Upper lobe of left lung (tissue), 6 donors: Measurements from ENCODE around the gene SAMD1. TPM values are rescaled to one million over a fixed set of nuclear protein-coding genes. Genes with fewer than 3 reads are reported as not detected.

ENCODE experiments used
- ATAC-seq, 2 donors: fragments of 200-7000 bp; cut with Tn5 transposase; one replicate each; pipeline ENCODE4 v1.9.1; 2022; ENCODE audit warnings: mild to moderate bottlenecking in 2 of 2, moderate library complexity in 2 of 2; ENCODE audit not compliant: low FRiP score in 2 of 2
- DNase-seq, 2 donors: peaks; one replicate each; pipeline ENCODE4 v3.0.0-alpha.2; 2019 to 2020
- H3K27ac ChIP-seq, 4 donors: fragments of 200-600 bp; sonication (generic); one replicate each; pipeline ENCODE4 v1.5.1; 2016 to 2019
- H3K27me3 ChIP-seq, 4 donors: fragments of 200-600 bp; sonication (generic); one replicate each; pipeline ENCODE4 v1.5.1; 2017 to 2019
- H3K36me3 ChIP-seq, 4 donors: fragments of 200-600 bp; sonication (generic); one replicate each; pipeline ENCODE4 v1.5.1; 2016 to 2019
- H3K4me1 ChIP-seq, 4 donors: fragments of 200-600 bp; sonication (generic); one replicate each; pipeline ENCODE4 v1.5.1; 2018 to 2019
- H3K4me3 ChIP-seq, 4 donors: fragments of 200-600 bp; sonication (generic); one replicate each; pipeline ENCODE4 v1.5.1; 2017 to 2019; ENCODE audit warnings: mild to moderate bottlenecking in 2 of 4, moderate library complexity in 1 of 4
- H3K9me3 ChIP-seq, 4 donors: fragments of 200-600 bp; sonication (generic); one replicate each; pipeline ENCODE4 v1.5.1; 2018 to 2019
- EP300 ChIP-seq, 4 donors: sonication (generic); formaldehyde crosslinking; IDR thresholded peaks; one replicate each; pipeline ENCODE4 v1.5.1; 2017; ENCODE audit warnings: antibody characterized with exemption in 4 of 4, control low read depth in 2 of 4
- POLR2A ChIP-seq, 4 donors: fragments of 450-650 bp; IDR thresholded peaks; one replicate each; pipeline ENCODE4 v1.5.1; 2016 to 2017; ENCODE audit warnings: antibody characterized with exemption in 4 of 4, mild to moderate bottlenecking in 2 of 4
- POLR2AphosphoS5 ChIP-seq, 2 donors: sonication (generic); formaldehyde crosslinking; IDR thresholded peaks; one replicate each; pipeline ENCODE4 v1.5.1; 2017; ENCODE audit warnings: antibody characterized with exemption in 2 of 2
- WGBS, 2 donors: methylation state at CpG; one replicate each; pipeline ENCODE4 v1.1.5; 2017 to 2018; 5-methylcytosine and 5-hydroxymethylcytosine counted together
- total RNA-seq, 6 donors: library from RNA; depleted of rRNA in 4 of 6; stranded (reverse); fragments of >200 nt in 4 of 6; gene quantifications; one replicate each; pipeline versions ENCODE4 v1.1.0 to v1.2.1, GENCODE V29; 2016 to 2021
- TF ChIP-seq, protein P1 (sequence below), 6 experiments: fragments of 450-650 bp in 4 of 6; fragments of 200-600 bp in 2 of 6; sonication (generic) in 2 of 6; IDR thresholded peaks; one replicate each; pipeline ENCODE4 v1.5.1; 2016 to 2019; ENCODE audit warnings: antibody characterized with exemption in 6 of 6
- donor health status: DM: no; HTN: no; CAD: no; lungs with moderate emphysema.
- donor health status: DM: no; HTN: yes; CAD: no; lungs with severe emphysema.

Gene SAMD1
- total RNA-seq, 6 donors from 2014 or later, result 17.8 to 62.8 (median 37.0) TPM

DNA sequence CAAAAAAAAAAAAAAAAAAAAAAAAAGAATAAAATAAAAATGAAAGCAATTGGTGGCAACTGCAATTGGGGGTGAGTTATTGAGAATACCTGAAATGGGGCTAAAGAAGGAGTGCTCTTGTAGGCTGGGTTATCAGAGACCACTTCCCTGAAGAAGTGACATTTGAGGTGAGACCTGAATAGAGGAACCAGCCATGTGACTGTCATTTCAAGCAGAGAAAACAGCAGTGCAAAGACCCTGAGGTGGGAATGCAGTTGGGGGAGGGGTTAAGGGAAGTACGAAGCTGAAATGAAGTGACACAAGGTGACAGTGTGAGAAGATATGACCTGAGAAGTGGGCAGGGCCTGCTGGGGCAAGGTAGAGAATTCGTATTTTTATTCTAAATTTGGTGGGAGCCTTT, 24.4 kb downstream of the SAMD1 start:
- 71 to 73% methylated on average over 2 of the region's 2 CpGs for WGBS, 2 donors
- ATAC-seq (no peak), DNase-seq (no peak)
- no peak overlapping the region for H3K4me3 ChIP-seq
- TF ChIP-seq POLR2A (IDR thresholded peaks at IDR 0.05), result no peak
- TF ChIP-seq EP300 (IDR thresholded peaks at IDR 0.05), result no peak
- no peaks in the 10 kb centered on the region for H3K4me1 ChIP-seq
- H3K27ac ChIP-seq, result no peak overlapping the region
- H3K36me3 ChIP-seq, result no peaks in the 10 kb centered on the region
- no peaks in the 10 kb centered on the region for H3K27me3 ChIP-seq
- no peaks in the 10 kb centered on the region for H3K9me3 ChIP-seq

DNA sequence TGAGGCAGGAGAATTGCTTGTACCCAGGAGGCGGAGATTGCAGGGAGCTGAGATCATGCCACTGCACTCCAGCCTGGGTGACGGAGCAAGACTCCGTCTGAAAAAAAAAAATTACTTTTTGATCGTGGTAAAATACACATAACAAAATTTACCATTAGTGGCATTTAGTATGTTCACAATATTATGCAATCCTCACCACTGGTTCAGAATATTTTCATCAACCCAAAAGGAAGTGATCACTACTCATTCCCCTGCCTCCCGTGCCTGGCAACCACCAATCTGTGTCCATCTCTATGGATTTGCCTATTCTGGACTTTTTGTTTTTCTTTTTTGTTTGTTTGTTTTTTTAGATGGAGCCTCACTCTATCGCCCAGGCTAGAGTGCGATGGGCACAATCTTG, 27.4 kb downstream of the SAMD1 start:
- no peaks in the 10 kb centered on the region for H3K9me3 ChIP-seq
- no peak for TF ChIP-seq POLR2AphosphoS5 (IDR thresholded peaks at IDR 0.05)
- no peak for TF ChIP-seq EP300 (IDR thresholded peaks at IDR 0.05)
- no peak for TF ChIP-seq POLR2A (IDR thresholded peaks at IDR 0.05)
- TF ChIP-seq, protein P1, sequence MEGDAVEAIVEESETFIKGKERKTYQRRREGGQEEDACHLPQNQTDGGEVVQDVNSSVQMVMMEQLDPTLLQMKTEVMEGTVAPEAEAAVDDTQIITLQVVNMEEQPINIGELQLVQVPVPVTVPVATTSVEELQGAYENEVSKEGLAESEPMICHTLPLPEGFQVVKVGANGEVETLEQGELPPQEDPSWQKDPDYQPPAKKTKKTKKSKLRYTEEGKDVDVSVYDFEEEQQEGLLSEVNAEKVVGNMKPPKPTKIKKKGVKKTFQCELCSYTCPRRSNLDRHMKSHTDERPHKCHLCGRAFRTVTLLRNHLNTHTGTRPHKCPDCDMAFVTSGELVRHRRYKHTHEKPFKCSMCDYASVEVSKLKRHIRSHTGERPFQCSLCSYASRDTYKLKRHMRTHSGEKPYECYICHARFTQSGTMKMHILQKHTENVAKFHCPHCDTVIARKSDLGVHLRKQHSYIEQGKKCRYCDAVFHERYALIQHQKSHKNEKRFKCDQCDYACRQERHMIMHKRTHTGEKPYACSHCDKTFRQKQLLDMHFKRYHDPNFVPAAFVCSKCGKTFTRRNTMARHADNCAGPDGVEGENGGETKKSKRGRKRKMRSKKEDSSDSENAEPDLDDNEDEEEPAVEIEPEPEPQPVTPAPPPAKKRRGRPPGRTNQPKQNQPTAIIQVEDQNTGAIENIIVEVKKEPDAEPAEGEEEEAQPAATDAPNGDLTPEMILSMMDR (IDR thresholded peaks at IDR 0.05), result no peak
- ATAC-seq, result no peak
- H3K36me3 ChIP-seq, result no peaks in the 10 kb centered on the region
- peaks cover 0 to 9% (median 0%) of the 10 kb centered on the region in 4 donors for H3K27me3 ChIP-seq
- 58 to 61% methylated on average over 7 of the region's 7 CpGs for WGBS, 2 donors
- no peak overlapping the region for H3K4me3 ChIP-seq
- H3K4me1 ChIP-seq, result peaks cover 0 to 13% (median 4%) of the 10 kb centered on the region in 4 donors
- no peak overlapping the region for H3K27ac ChIP-seq
- no peak for DNase-seq

DNA sequence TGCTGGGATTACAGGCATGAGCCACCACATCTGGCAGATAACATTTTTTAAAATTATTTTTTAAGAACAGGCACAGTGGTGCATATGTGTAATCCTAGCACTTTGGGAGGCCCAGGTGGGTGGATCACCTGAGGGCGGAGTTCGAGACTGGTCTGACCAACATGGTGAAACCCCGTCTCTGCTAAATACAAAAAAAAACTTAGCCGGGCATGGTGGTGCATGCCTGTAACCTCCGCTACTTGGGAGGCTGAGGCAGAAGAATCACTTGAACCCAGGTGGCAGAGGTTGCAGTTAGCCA, 28.0 kb downstream of the SAMD1 start:
- H3K4me1 ChIP-seq, result peaks cover 4 to 19% (median 10%) of the 10 kb centered on the region in 4 donors
- no peaks in the 10 kb centered on the region for H3K36me3 ChIP-seq
- TF ChIP-seq, protein P1 (IDR thresholded peaks at IDR 0.05), result no peak
- TF ChIP-seq POLR2A (IDR thresholded peaks at IDR 0.05) (no peak), EP300 (IDR thresholded peaks at IDR 0.05) (no peak), POLR2AphosphoS5 (IDR thresholded peaks at IDR 0.05) (no peak)
- H3K27ac ChIP-seq, result peak overlapping the region in 2 of 4 donors; percentile 63 to 73
- H3K9me3 ChIP-seq, result no peaks in the 10 kb centered on the region
- ATAC-seq (no peak), DNase-seq (no peak)
- H3K27me3 ChIP-seq, result peaks cover 0 to 14% (median 2%) of the 10 kb centered on the region in 4 donors
- WGBS, 2 donors, result 57 to 87% methylated on average over 5 of the region's 5 CpGs
- H3K4me3 ChIP-seq, result peak overlapping the region in 1 of 4 donors; percentile 54

DNA sequence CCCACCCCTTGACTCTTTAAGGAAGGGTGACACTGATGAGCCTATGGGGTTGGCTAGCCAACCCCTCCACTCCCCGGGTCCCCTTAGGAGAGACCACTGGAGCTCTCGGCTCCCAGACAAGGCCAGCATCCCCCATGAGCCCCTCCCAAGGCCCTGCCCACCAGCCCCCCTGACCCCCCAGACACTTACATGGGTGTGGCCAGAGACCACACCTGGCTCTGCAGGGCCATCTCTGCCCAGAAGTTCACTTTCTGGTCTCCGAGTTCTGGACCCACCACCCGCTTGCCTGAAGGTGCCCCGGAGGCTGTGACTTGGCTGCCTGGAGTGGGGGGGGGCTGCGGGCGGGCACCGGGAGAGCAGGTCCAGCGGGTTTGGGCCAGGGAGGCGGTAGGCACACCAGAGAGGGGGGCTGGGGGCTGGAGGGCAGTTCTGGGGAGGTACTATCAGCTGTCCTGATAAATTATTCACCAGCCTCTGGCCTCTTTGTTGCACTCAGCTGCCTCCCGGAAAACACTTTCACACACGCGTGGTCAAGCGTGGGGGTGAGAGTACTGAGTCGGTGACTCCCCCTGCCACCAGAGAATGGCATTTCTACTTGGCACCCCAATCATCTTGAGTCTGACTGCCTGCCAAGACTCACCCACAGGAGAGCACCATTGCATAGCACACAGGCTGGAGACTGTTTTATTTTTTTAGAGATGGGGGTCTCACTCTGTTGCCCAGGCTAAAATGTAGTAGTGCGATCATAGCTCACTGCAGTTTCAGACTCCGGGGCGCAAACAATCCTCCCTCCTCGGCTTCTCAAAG, 28.6 kb downstream of the SAMD1 start, which contains the start of gene PALM3:
Gene PALM3 (minus strand): TSS at position 326 of the 807 bp plus-strand sequence. CDS start 96 bp downstream, at position 230.
- TF ChIP-seq, protein P1 (IDR thresholded peaks at IDR 0.05), result peak in 1 of 6 experiments; percentile 11
- TF ChIP-seq EP300 (IDR thresholded peaks at IDR 0.05), result no peak
- peak in 1 of 4 donors; percentile 32 for TF ChIP-seq POLR2A (IDR thresholded peaks at IDR 0.05)
- TF ChIP-seq POLR2AphosphoS5 (IDR thresholded peaks at IDR 0.05), result no peak
- Histone ChIP-seq H3K36me3 (no peaks in the 10 kb centered on the region), H3K4me1 (peaks cover 10 to 23% (median 16%) of the 10 kb centered on the region in 4 donors), H3K9me3 (no peaks in the 10 kb centered on the region), H3K27ac (peak within 1 kb of the TSS in 3 of 4 donors; percentile 57 to 73 (median 63)), H3K4me3 (peak within 1 kb of the TSS in 3 of 4 donors; percentile 9 to 54 (median 36)), H3K27me3 (peaks cover 0 to 20% (median 2%) of the 10 kb centered on the region in 4 donors)
- peak; percentile 72 to 91 for DNase-seq
- peak; percentile 58 to 92 for ATAC-seq
- WGBS, 2 donors, result 62 to 79% methylated on average over 9 to 17 of the region's 19 CpGs

DNA sequence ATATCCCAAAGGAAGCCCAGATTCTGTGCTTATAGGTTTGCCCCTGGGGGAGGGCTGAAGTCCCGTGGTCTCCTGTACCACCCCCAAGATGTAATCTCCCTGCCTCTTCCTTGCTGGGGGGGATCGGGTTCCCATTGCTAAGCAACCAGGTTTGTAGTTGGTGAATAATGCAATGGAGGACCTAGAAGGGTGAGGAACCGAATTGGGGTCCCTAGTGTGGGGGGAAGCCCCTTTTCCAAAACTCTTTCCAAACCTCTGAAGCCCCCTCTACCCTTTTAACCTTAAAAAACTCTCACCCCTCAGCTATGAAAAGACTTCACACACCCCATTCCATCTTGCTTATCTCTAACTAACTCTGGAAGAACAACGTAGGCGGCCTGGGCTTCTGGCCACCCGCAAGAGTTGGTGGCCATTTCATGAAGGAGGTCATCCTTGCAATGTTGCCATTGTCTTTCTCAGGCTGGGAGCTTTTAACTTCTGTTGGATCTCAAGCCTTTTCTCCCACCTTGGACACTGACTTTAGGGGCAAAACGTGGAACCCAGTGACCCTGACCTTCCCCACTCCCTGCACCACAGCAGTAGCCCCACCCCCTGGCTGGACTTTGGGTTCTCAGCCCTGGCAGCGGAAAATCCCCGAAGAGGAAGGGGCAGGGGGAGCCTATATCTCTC, 29.3 kb downstream of the SAMD1 start:
- Histone ChIP-seq H3K27ac (peak overlapping the region in 3 of 4 donors; percentile 57 to 73 (median 63)), H3K27me3 (peaks cover 0 to 20% (median 2%) of the 10 kb centered on the region in 4 donors), H3K36me3 (no peaks in the 10 kb centered on the region), H3K4me3 (peak overlapping the region in 3 of 4 donors; percentile 9 to 54 (median 36)), H3K9me3 (no peaks in the 10 kb centered on the region), H3K4me1 (peaks cover 10 to 24% (median 17%) of the 10 kb centered on the region in 4 donors)
- DNase-seq (no peak), ATAC-seq (peak in 1 of 2 donors; percentile 38)
- 38 to 39% methylated on average over 7 to 9 of the region's 9 CpGs for WGBS, 2 donors
- TF ChIP-seq EP300 (IDR thresholded peaks at IDR 0.05), result no peak
